ENCODE data around the gene DBI. TPM values are rescaled to one million over a fixed set of nuclear protein-coding genes. Genes with fewer than 3 reads are reported as not detected.
"Not testable (repeated sequence)": the region's sequence is repeated elsewhere in the genome, so short reads cannot be mapped to it uniquely, and the experiment has no call there.

The DBI gene
- total and polyA plus RNA-seq, 8 donors: 20.6 to 200 (median 36.3) TPM

DNA sequence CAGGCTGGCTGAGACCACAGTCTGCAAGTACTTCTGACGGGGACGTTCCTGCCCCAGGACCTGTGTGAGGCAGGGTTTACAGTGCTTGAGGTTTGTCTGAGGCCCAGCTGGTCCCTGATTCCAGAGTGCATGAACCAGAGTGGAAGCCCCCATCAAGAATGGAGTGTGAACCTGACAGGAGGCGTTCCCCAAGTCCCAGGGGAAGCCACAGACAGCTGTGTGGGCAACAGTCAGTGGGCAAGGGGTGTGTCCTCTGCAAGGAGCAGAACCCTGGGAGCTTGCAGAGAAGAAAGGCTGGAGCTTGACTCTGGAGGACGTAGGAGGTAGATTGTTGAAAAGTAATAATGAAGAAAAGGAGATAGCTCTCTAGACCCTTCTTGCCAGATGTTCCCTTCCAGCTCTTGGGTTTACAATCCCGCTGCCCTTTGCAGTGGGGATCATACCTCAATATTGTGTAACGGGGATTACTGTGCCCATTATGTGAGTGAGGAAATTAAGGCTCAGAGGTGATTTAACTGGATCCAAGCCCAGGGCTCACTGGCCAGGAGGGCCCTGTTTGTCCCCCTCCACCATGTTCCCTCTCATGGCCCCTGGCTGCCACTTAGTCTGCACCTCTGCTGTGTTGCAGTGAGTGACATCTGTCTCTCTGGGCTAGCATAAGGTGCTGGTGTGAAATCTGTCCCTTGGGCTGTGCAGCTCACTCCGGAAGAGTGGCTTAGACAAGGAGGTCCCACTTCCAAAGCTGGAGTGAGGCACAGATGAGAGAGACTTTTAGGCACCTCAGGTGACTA lies 6.2 kb downstream of the DBI start:
- H3K27me3 ChIP-seq: no peaks in the 10 kb centered on the region
- 96 to 98% methylated on average over 7 of the region's 7 CpGs for WGBS, 2 donors
- no peak overlapping the region for H3K27ac ChIP-seq

DNA sequence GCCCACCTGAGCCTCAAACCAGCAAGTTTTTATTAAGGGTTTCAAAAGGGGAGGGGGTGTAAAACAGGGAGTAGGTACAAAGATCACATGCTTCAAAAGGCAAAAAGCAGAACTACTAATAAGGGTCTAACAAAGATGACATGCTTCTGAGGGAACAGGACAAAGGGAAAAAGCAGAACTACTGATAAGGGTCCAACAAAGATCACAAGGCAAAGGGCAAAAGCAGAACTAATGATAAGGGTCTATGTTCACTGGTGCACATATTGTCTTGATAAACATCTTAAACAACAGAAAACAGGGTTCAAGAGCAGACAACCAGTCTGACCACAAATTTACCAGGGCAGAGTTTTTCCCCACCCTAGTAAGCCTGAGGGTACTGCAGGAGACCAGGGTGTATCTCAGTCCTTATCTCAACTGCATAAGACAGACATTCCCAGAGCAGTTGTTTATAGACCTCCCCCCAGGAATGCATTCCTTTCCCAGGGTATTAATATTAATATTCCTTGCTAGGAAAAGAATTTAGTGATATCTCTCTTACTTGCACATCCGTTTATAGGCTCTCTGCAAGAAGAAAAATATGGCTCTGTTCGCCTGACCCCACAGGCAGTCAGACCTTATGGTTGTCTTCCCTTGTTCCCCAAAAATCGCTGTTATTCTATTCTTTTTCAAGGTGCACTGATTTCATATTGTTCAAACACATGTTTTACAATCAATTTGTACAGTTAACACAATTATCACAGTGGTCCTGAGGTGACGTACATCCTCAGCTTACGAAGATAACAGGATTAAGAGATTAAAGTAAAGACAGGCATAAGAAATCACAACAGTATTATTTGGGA lies 7.3 kb downstream of the DBI start:
- intact Hi-C loops (cut with DNase I); H3K4me3 ChIP-seq; DNase-seq; H3K27me3 ChIP-seq; H3K27ac ChIP-seq; H3K9me3 ChIP-seq; ATAC-seq; FAIRE-seq; H3K4me1 ChIP-seq: not testable (repeated sequence)
- H3K36me3 ChIP-seq: peaks cover 0 to 31% (median 10%) of the 10 kb centered on the region in 3 donors
- WGBS, 2 donors: 96 to 97% methylated on average over 5 of the region's 5 CpGs

More for the DNA sequence above, 6.2 kb downstream of the DBI start:
- no peaks in the 10 kb centered on the region for H3K9me3 ChIP-seq
- FAIRE-seq (no peak), ATAC-seq (no peak), DNase-seq (no peak)
- H3K36me3 ChIP-seq: peaks cover 0 to 31% (median 10%) of the 10 kb centered on the region in 3 donors
- H3K4me1 ChIP-seq: peaks cover 0 to 5% (median 4%) of the 10 kb centered on the region in 3 donors
- intact Hi-C loops (cut with DNase I): no loop called here
- TF ChIP-seq, protein P1, sequence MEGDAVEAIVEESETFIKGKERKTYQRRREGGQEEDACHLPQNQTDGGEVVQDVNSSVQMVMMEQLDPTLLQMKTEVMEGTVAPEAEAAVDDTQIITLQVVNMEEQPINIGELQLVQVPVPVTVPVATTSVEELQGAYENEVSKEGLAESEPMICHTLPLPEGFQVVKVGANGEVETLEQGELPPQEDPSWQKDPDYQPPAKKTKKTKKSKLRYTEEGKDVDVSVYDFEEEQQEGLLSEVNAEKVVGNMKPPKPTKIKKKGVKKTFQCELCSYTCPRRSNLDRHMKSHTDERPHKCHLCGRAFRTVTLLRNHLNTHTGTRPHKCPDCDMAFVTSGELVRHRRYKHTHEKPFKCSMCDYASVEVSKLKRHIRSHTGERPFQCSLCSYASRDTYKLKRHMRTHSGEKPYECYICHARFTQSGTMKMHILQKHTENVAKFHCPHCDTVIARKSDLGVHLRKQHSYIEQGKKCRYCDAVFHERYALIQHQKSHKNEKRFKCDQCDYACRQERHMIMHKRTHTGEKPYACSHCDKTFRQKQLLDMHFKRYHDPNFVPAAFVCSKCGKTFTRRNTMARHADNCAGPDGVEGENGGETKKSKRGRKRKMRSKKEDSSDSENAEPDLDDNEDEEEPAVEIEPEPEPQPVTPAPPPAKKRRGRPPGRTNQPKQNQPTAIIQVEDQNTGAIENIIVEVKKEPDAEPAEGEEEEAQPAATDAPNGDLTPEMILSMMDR (IDR thresholded peaks at IDR 0.05): no peak
- H3K4me3 ChIP-seq: no peak overlapping the region

DNA sequence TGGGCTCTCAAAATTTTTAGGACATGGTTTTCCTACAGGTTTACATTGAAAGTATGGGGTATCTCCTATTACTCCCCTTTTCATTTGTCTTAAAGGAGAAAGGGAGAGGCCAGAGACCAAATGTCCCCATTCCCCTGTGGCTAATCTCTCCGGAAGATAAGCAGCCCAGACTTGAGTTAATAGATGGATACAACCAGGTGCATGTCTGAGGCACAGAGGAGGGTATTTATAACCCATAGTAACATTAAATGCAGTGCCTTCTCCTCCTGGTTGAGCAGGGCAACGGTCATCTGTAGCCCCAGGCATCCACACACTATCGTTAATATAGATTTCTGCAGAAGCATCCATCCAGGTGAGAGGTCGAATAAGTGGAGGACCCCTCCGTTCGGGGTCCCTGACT lies 9.6 kb downstream of the DBI start:
- intact Hi-C loops (cut with DNase I); H3K27me3 ChIP-seq; H3K4me1 ChIP-seq; DNase-seq; H3K4me3 ChIP-seq; FAIRE-seq; ATAC-seq; H3K27ac ChIP-seq; H3K9me3 ChIP-seq: not testable (repeated sequence)
- 80 to 84% methylated on average over 6 of the region's 6 CpGs for WGBS, 2 donors
- H3K36me3 ChIP-seq: peaks cover 0 to 16% (median 10%) of the 10 kb centered on the region in 3 donors

DNA sequence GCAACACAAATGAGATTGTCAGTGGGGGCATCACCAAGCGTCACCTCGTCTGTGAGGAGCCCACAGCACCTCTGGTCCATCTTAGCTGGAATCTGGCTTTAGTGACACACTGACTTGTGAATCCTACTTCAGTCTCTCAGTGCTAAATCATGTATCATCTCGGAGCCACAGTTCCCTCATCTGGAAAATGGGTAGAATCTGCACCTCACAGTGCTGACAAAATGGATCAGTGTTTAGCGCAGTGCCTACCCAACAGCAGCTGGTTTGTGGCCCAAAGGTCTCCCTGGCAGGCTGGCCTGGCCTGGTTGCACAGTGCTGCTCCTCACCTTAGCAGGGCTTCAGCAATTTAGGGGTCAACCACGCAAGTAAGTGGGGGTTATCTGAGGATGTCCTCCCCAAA lies 10.0 kb downstream of the DBI start:
- no peak for ATAC-seq
- H3K27me3 ChIP-seq: no peaks in the 10 kb centered on the region
- H3K27ac ChIP-seq: no peak overlapping the region
- 90 to 92% methylated on average over 5 of the region's 5 CpGs for whole genome bisulfite sequencing, 2 donors
- intact Hi-C loops (cut with DNase I): no loop called here
- TF ChIP-seq, protein P1 (IDR thresholded peaks at IDR 0.05): no peak
- no peak overlapping the region for H3K4me3 ChIP-seq
- H3K4me1 ChIP-seq: no peaks in the 10 kb centered on the region
- no peak for DNase-seq
- H3K9me3 ChIP-seq: no peaks in the 10 kb centered on the region
- H3K36me3 ChIP-seq: peaks cover 0 to 11% (median 10%) of the 10 kb centered on the region in 3 donors
- no peak for FAIRE-seq

DNA sequence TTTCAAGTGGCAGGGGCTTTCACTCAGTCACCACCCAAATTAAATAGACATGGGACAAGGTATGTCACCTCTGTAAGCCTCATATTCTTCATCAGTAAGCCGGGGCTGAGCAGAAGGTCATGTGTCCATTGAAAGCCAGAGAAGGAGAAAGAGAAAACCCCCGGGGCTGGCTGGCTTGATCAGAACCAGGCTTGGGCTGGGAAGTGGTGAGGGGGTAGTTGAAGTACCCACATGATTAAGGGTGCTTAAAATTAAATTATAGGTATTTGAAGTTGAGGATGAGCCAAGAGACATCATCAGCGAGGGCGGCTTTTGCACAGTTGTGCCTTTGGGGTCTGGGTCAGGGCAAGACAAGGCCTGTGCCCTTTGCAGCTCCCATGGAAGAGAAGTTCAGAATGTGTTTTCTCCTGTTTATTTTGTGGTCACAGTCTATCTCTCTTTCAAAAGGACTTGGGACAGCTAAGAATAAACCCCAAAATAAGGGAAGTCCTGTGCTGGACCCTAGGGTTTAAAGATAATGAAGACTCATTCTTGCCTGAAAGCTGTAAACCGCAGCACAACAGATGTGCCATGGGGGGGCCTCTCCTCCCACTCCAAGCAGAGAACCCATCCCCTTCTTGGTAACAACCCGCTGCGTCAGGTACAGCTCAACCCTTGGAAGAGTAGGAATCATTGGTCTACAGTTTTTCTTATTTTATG lies 10.7 kb downstream of the DBI start:
- Histone ChIP-seq H3K9me3 (no peaks in the 10 kb centered on the region), H3K36me3 (peaks cover 0 to 10% (median 7%) of the 10 kb centered on the region in 3 donors), H3K27me3 (no peaks in the 10 kb centered on the region), H3K4me1 (no peaks in the 10 kb centered on the region), H3K27ac (no peak overlapping the region), H3K4me3 (no peak overlapping the region)
- intact Hi-C loops (cut with DNase I): no loop called here
- FAIRE-seq (no peak), ATAC-seq (no peak), DNase-seq (no peak)
- TF ChIP-seq, protein P1 (IDR thresholded peaks at IDR 0.05): no peak
- WGBS, 2 donors: 95 to 96% methylated on average over 7 of the region's 7 CpGs
